Activated CD4-positive, CD25-positive, alpha-beta regulatory T cell treated with anti-CD3 and anti-CD28 coated beads, Interleukin-2, amount 50 U/mL, for 24 hours (primary cell): ENCODE measurements around the gene PLCD1.

Experiments
- ATAC-seq, 2 donors: fragments of 150-1000 bp; cut with Tn5 transposase; one replicate each; pipeline ENCODE4 v1.10.0; 2021; ENCODE audit warnings: mild to moderate bottlenecking in 1 of 2, moderate library complexity in 1 of 2

Gene PLCD1

GRCh38 chr3:37957539-37957936, 71.9 kb downstream of the PLCD1 start:
- no peak for ATAC-seq
